ENCODE results near the gene CNTNAP4. TPM values are rescaled to one million over a fixed set of nuclear protein-coding genes. Genes with fewer than 3 reads are reported as not detected.

The CNTNAP4 gene
- not detected for total RNA-seq

- TF ChIP-seq CTCF (IDR thresholded peaks at IDR 0.05) (no peak), POLR2AphosphoS5 (IDR thresholded peaks at IDR 0.05) (no peak), POLR2A (IDR thresholded peaks at IDR 0.05) (no peak)
- Histone ChIP-seq H3K4me1 (no peaks in the 10 kb centered on the region), H3K9me3 (peaks cover 0 to 4% of the 10 kb centered on the region in 2 donors), H3K27me3 (no peaks in the 10 kb centered on the region), H3K4me3 (no peak within 1 kb of the TSS), H3K27ac (no peak within 1 kb of the TSS), H3K36me3 (no peaks in the 10 kb centered on the region)
- intact Hi-C loops (cut with DNase I; ENCODE audit: low total_unique reads): no loop called here
- no peak for DNase-seq (ENCODE audit: low spot score in 2 of 2)
Measured at GRCh38 chr16:76276745-76277438, at the start of gene CNTNAP4. Gene CNTNAP4 (plus strand): TSS chr16:76277401. CDS start chr16:76277663, 262 bp downstream.

GRCh38 chr16:76228546-76229146 is 48.6 kb upstream of the CNTNAP4 start:
- H3K36me3 ChIP-seq: no peaks in the 10 kb centered on the region
- DNase-seq (ENCODE audit: low spot score in 2 of 2): no peak
- no peaks in the 10 kb centered on the region for H3K27me3 ChIP-seq
- intact Hi-C loops (cut with DNase I; ENCODE audit: low total_unique reads): no loop called here
- TF ChIP-seq CTCF (IDR thresholded peaks at IDR 0.05) (no peak), POLR2A (IDR thresholded peaks at IDR 0.05) (no peak)
- no peak overlapping the region for H3K27ac ChIP-seq
- no peaks in the 10 kb centered on the region for H3K4me1 ChIP-seq
- no peaks in the 10 kb centered on the region for H3K9me3 ChIP-seq
- H3K4me3 ChIP-seq: no peak overlapping the region

GRCh38 chr16:76232704-76233103 is 44.5 kb upstream of the CNTNAP4 start:
- H3K27me3 ChIP-seq: no peaks in the 10 kb centered on the region
- TF ChIP-seq POLR2A (IDR thresholded peaks at IDR 0.05): no peak
- no peak for TF ChIP-seq CTCF (IDR thresholded peaks at IDR 0.05)
- no peak for TF ChIP-seq POLR2AphosphoS5 (IDR thresholded peaks at IDR 0.05)
- H3K36me3 ChIP-seq: no peaks in the 10 kb centered on the region
- no peaks in the 10 kb centered on the region for H3K9me3 ChIP-seq
- no peak for DNase-seq (ENCODE audit: low spot score in 2 of 2)
- no peak overlapping the region for H3K27ac ChIP-seq
- no peaks in the 10 kb centered on the region for H3K4me1 ChIP-seq
- no peak overlapping the region for H3K4me3 ChIP-seq
- intact Hi-C loops (cut with DNase I; ENCODE audit: low total_unique reads): no loop called here

GRCh38 chr16:76235025-76235424 is 42.2 kb upstream of the CNTNAP4 start:
- intact Hi-C loops (cut with DNase I; ENCODE audit: low total_unique reads): no loop called here
- Histone ChIP-seq H3K4me3 (no peak overlapping the region), H3K9me3 (no peaks in the 10 kb centered on the region), H3K27ac (no peak overlapping the region), H3K36me3 (no peaks in the 10 kb centered on the region), H3K4me1 (no peaks in the 10 kb centered on the region), H3K27me3 (no peaks in the 10 kb centered on the region)
- no peak for DNase-seq (ENCODE audit: low spot score in 2 of 2)
- TF ChIP-seq POLR2AphosphoS5 (IDR thresholded peaks at IDR 0.05) (no peak), POLR2A (IDR thresholded peaks at IDR 0.05) (no peak), CTCF (IDR thresholded peaks at IDR 0.05) (no peak)

GRCh38 chr16:76235426-76235825 is 41.8 kb upstream of the CNTNAP4 start:
- intact Hi-C loops (cut with DNase I; ENCODE audit: low total_unique reads): no loop called here
- H3K4me1 ChIP-seq: no peaks in the 10 kb centered on the region
- H3K36me3 ChIP-seq: no peaks in the 10 kb centered on the region
- DNase-seq (ENCODE audit: low spot score in 2 of 2): no peak
- no peak overlapping the region for H3K4me3 ChIP-seq
- no peaks in the 10 kb centered on the region for H3K9me3 ChIP-seq
- no peak overlapping the region for H3K27ac ChIP-seq
- no peaks in the 10 kb centered on the region for H3K27me3 ChIP-seq
- TF ChIP-seq POLR2A (IDR thresholded peaks at IDR 0.05) (no peak), CTCF (IDR thresholded peaks at IDR 0.05) (no peak), POLR2AphosphoS5 (IDR thresholded peaks at IDR 0.05) (no peak)
